Breast epithelium (tissue), 4 donors: ENCODE data around the gene TP63. TPM values are rescaled to one million over a fixed set of nuclear protein-coding genes. Genes with fewer than 3 reads are reported as not detected.

ENCODE experiments used
- DNase-seq, 2 donors: peaks; one replicate each; pipeline ENCODE4 v3.0.0-alpha.2; 2019; ENCODE audit warnings: low spot score in 2 of 2
- H3K27ac ChIP-seq, 2 donors: fragments of 200-600 bp; sonication (generic) in 1 of 2; one replicate each; pipeline ENCODE4 v1.5.1; 2016 to 2019; ENCODE audit warnings: mild to moderate bottlenecking in 1 of 2
- H3K27me3 ChIP-seq, 2 donors: fragments of 200-600 bp; sonication (generic) in 1 of 2; one replicate each; pipeline versions ENCODE4 v1.5.1 to v1.6.0; 2017 to 2019; ENCODE audit warnings: control low read depth in 1 of 2, mild to moderate bottlenecking in 1 of 2
- H3K36me3 ChIP-seq: fragments of 200-600 bp; one replicate; pipeline ENCODE4 v1.5.1; 2019
- H3K4me1 ChIP-seq, 2 donors: fragments of 200-600 bp; sonication (generic); one replicate each; pipeline ENCODE4 v1.5.1; 2016 to 2019; ENCODE audit warnings: control low read depth in 1 of 2
- H3K4me3 ChIP-seq, 3 donors: fragments of 200-600 bp; sonication (generic); 1 replicate in 2 of 3; 2 replicates in 1 of 3; pipeline ENCODE4 v1.5.1; 2016 to 2019; ENCODE audit warnings: mild to moderate bottlenecking in 3 of 3, moderate library complexity in 2 of 3
- H3K9me3 ChIP-seq, 2 donors: fragments of 200-600 bp; sonication (generic) in 1 of 2; one replicate each; pipeline ENCODE4 v1.5.1; 2016 to 2019; ENCODE audit warnings: control low read depth in 1 of 2
- CTCF ChIP-seq, 3 donors: fragments of 450-650 bp; IDR thresholded peaks; one replicate each; pipeline ENCODE4 v1.5.1; 2016 to 2017; ENCODE audit warnings: antibody characterized with exemption in 3 of 3, mild to moderate bottlenecking in 3 of 3, moderate library complexity in 3 of 3
- POLR2A ChIP-seq: fragments of 450-650 bp; IDR thresholded peaks from one replicate; pipeline ENCODE4 v1.6.1; 2016; ENCODE audit warnings: antibody characterized with exemption, mild to moderate bottlenecking, moderate library complexity
- POLR2AphosphoS5 ChIP-seq, 3 donors: sonication (generic); formaldehyde crosslinking; IDR thresholded peaks; one replicate each; pipeline ENCODE4 v1.6.1; 2017; ENCODE audit warnings: antibody characterized with exemption in 3 of 3
- intact Hi-C: fragments of 100-400 bp; cut with DNase I; formaldehyde crosslinking; loops from one replicate; pipeline ENCODE4 v1.15.1; 2023; ENCODE audit warnings: low total_unique reads
- total RNA-seq, 3 donors: library from RNA; depleted of rRNA; stranded (reverse); fragments of >200 nt; gene quantifications; one replicate each; pipeline ENCODE4 v1.1.0, GENCODE V29; 2016

The TP63 gene
- total RNA-seq, 3 donors from 2014 or later, result 0.96 to 47.7 (median 20.0) TPM

- Histone ChIP-seq H3K27me3 (no peaks in the 10 kb centered on the region), H3K36me3 (no peaks in the 10 kb centered on the region), H3K4me3 (no peak overlapping the region), H3K4me1 (no peaks in the 10 kb centered on the region), H3K27ac (no peak overlapping the region), H3K9me3 (no peaks in the 10 kb centered on the region)
- TF ChIP-seq POLR2A (no peak), POLR2AphosphoS5 (IDR thresholded peaks at IDR 0.05) (no peak), CTCF (IDR thresholded peaks at IDR 0.05) (no peak)
- intact Hi-C loops, result no loop called here
- no peak for DNase-seq
These were observed 106.4 kb downstream of the TP63 start for GRCh38 chr3:189737619-189738018.

- Histone ChIP-seq H3K9me3 (peaks cover 0 to 8% of the 10 kb centered on the region in 2 donors), H3K27me3 (no peaks in the 10 kb centered on the region), H3K27ac (no peak overlapping the region), H3K36me3 (no peaks in the 10 kb centered on the region), H3K4me1 (no peaks in the 10 kb centered on the region), H3K4me3 (no peak overlapping the region)
- intact Hi-C loops, result no loop called here
- DNase-seq, result no peak
- TF ChIP-seq CTCF (IDR thresholded peaks at IDR 0.05) (no peak), POLR2A (no peak), POLR2AphosphoS5 (IDR thresholded peaks at IDR 0.05) (no peak)
These were observed 108.2 kb downstream of the TP63 start for GRCh38 chr3:189739378-189739777.

- Histone ChIP-seq H3K4me3 (no peak overlapping the region), H3K27me3 (no peaks in the 10 kb centered on the region), H3K9me3 (peaks cover 6 to 14% of the 10 kb centered on the region in 2 donors), H3K4me1 (no peaks in the 10 kb centered on the region), H3K27ac (no peak overlapping the region), H3K36me3 (no peaks in the 10 kb centered on the region)
- TF ChIP-seq POLR2AphosphoS5 (IDR thresholded peaks at IDR 0.05) (no peak), CTCF (IDR thresholded peaks at IDR 0.05) (no peak), POLR2A (no peak)
- DNase-seq, result no peak
- intact Hi-C loops, result loop anchor here (5.0 kb wide), 1 partner anchor 707 kb away; the partner anchor contains the start of gene TMEM207
These were observed 109.0 kb downstream of the TP63 start for GRCh38 chr3:189740156-189740555.

GRCh38 chr3:189744235-189744634 is 113.0 kb downstream of the TP63 start:
- Histone ChIP-seq H3K4me1 (no peaks in the 10 kb centered on the region), H3K4me3 (no peak overlapping the region), H3K9me3 (peaks cover 9 to 18% of the 10 kb centered on the region in 2 donors), H3K27me3 (no peaks in the 10 kb centered on the region), H3K36me3 (no peaks in the 10 kb centered on the region), H3K27ac (no peak overlapping the region)
- intact Hi-C loops, result loop anchor here (5.0 kb wide), 1 partner anchor 703 kb away; the partner anchor contains the start of gene TMEM207
- no peak for TF ChIP-seq CTCF (IDR thresholded peaks at IDR 0.05)
- no peak for TF ChIP-seq POLR2AphosphoS5 (IDR thresholded peaks at IDR 0.05)
- TF ChIP-seq POLR2A, result no peak
- DNase-seq, result no peak

- H3K4me3 ChIP-seq, result no peak overlapping the region
- no peak for DNase-seq
- no peaks in the 10 kb centered on the region for H3K36me3 ChIP-seq
- no peaks in the 10 kb centered on the region for H3K4me1 ChIP-seq
- H3K27me3 ChIP-seq, result no peaks in the 10 kb centered on the region
- H3K9me3 ChIP-seq, result peaks cover 9 to 18% of the 10 kb centered on the region in 2 donors
- TF ChIP-seq POLR2A, result no peak
- TF ChIP-seq POLR2AphosphoS5 (IDR thresholded peaks at IDR 0.05), result no peak
- TF ChIP-seq CTCF (IDR thresholded peaks at IDR 0.05), result no peak
- no peak overlapping the region for H3K27ac ChIP-seq
- intact Hi-C loops, result no loop called here
These were observed 114.4 kb downstream of the TP63 start for GRCh38 chr3:189745622-189746021.
